NCI-H1417 (cell line): ENCODE results near the gene MYCBPAP.
A peak's percentile ranks its signal among the peaks of the same experiment; 100 is the strongest.

ENCODE experiments used
- DNase-seq, 3 experiments: peaks; one replicate each; lab custom pipeline; 2025; lab: John Stamatoyannopoulos, UW

MYCBPAP gene

DNA sequence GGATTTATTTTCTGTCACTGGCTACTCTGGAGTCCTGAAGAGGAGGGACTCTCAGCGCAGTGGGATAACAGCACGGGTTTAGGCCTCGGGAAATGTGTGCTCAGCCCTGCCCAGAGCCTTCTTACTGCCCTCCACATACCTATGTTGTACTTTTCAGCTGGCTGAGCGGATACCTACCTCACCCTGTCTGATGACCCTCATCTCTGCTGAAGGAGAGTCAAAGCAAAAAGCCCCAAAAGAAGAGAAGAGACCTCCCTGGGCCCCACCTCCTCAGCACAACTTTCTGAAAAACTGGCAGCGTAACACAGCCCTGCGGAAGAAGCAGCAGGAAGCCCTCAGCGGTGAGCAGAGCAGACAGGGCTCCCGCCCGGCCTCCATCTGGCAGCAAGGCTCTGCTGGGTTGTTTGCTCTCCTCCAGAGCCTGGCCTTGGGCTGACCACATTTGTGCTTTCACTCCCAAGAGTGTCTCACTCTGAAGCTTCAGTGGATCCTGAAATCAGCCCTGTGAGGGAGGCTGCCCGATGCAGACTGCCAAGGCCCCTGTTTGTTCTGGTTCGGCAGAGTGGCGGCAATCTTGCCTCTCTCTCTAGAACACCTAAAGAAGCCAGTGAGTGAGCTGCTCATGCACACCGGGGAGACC, 10.3 kb downstream of the MYCBPAP start:
- DNase-seq: peak in 2 of 3 experiments; percentile 26 to 73

DNA sequence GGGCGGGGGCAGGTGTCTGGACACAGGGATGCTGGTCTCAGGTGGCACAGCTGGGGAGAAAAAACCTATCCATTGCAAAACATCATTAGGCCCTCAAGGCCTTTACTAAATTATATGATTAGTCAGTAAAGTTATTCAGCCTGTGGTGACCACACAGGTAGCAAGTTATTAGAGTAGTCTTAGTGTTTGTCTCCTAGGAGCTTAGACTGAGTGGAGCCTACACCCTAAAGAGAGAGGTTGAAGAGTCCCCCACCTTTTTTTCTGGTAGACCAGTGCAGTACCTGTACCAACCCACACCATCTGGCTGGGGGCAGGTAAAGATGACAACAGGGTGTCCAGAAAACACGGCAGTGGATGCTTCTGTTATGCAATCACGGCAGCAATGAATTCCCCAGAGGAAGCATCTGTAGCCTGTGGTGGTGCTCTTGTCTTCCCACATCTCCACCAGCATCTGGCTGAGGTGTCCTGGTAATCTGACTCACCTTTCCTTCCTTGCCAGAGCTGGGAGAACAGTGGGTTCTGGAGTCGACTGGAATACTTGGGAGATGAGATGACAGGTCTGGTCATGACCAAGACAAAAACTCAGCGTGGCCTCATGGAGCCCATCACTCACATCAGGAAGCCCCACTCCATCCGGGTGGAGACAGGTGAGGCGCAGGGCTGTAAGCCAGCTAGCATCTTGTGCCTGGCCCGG, 11.0 kb downstream of the MYCBPAP start:
- DNase-seq: peak in 1 of 3 experiments; percentile 26

DNA sequence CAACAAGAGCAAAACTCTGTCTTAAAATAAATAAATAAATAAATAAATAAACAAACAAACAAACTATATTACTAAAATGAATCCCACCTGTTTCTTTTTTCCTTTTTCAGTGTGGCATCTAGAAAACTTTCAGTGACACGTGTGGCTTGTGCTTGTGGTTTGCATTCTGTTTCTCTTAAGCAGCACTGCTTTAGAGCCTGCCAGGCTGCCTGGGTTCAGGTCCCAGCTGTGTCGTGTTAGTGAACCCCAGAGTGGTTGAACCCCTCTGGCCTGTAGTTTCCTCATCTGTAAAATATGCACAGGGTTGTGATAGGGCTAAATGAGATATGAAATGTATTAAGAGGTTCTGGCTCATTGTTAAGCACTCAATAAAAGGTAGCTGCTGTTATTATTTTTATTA, 12.2 kb downstream of the MYCBPAP start:
- DNase-seq: no peak

DNA sequence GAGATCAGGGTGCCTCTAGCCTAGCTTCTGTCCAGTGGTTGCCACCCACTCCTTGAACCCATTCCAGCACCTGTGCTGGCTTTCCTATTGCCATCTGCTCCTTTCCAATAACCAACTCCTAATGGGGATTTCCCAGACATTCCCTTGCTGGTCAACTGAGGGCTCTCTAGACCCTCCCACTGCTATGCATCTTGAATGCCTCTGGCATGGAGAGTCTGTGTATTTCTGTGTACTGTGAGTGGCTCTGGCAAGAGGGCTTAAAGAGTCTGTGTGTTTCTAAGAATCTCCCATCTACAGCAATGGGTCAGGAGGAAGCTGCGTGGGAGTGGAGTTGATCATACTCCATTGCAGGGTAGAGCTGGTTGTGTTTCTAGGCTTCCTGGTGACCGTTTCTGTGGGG, 13.3 kb downstream of the MYCBPAP start:
- no peak for DNase-seq

DNA sequence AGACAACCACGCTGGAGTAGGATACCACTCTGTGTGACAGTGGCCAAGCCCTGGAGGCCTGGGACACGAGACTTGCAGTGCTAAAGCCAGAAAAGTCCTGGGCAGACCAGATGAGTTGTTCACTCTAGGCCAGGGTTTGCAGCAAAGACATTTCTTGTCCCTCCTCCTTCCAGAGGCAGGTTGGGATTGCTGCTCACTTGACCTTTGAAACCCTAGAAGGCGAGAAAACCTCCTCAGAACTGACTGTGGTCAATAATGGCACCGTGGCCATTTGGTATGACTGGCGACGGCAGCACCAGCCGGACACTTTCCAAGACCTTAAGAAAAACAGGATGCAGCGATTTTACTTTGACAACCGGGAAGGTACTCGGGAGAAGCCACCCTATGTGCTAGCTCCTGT, 14.5 kb downstream of the MYCBPAP start:
- DNase-seq: no peak

DNA sequence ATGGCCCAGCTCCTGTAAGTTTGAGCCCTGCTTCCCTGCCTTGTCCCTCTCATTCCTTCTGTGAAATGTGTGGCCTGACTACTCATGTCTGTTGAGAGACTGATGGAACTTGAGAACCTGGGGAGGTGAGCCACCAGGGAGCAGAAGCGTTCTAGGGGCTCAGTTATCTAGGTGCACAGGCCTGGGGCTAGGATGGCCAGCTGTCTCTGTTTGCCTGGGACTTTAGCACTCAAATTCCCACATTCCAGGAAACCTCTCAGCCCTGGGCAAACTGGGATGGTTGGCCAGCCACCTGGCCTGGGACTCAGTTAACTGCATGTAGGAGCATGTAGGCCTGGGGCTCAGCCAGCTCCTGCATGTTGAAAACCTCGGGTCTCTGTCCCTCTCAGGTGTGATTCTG, 15.0 kb downstream of the MYCBPAP start:
- no peak for DNase-seq

DNA sequence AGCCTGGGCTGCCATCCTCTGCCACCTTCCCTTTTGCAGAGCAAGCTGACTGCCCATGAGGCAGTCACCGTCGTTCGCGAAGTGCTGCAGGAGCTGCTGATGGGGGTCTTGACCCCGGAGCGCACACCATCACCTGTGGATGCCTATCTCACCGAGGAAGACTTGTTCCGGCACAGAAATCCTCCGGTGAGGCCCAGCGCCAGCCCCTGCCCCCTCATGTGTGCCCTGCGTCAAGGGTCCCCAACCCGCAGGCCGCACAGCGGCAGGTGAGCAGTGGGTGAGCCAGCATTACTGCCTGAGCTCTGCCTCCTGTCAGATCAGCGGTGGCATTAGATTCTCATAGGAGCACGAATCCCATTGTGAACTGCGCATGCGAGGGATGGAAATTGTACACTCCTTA, 16.6 kb downstream of the MYCBPAP start:
- no peak for DNase-seq

DNA sequence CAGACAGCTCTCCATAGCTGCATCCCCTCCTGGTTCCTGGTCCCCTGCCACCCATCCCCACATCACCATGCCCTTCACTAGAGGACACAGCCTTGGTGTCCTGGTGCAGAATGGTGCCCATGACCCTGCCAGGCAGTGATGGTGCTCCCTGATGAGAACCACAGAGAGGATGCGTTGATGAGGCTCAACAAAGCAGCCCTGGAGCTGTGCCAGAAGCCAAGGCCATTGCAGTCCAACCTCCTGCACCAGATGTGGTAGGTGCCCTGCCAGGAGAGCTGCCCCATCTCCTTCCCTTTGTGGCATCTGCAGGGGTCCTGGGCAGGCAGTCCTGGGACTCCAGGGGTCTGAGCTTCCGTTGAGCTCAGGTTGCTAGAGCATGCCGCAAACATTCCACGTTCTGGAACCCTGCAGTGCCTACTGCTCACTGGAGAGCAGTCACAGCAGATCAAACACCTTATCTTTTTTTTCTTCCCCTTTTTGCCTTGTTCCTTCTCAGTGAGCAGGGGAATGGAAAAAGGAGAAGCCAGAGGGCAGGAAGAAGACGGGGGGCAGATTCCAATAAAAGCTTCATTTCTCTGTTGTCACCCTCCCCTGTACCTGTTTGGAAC, 19.0 kb downstream of the MYCBPAP start:
- DNase-seq: no peak

DNA sequence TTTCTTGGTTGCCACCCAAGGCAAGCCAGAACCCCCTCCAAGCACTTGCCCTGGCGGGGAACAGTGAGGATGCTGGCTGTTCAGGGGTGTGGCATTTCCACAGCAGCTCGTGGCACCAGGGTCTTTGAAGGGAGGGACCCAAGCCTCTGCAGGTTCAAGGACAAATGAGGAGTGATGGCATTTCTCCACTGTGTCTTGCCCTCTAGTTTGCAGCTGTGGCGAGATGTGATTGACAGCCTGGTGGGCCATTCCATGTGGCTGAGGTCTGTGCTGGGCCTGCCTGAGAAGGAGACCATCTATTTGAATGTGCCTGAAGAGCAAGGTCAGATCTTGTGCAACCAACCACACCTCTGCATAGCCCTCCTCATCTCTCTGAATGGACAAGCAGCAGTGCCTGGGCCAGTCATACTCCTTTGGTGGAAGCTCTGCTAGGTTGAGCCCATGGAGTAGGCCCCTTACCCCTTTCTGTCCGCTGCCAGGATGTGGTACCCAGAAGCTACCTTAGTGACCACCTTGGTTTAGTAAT, 19.8 kb downstream of the MYCBPAP start:
- no peak for DNase-seq

DNA sequence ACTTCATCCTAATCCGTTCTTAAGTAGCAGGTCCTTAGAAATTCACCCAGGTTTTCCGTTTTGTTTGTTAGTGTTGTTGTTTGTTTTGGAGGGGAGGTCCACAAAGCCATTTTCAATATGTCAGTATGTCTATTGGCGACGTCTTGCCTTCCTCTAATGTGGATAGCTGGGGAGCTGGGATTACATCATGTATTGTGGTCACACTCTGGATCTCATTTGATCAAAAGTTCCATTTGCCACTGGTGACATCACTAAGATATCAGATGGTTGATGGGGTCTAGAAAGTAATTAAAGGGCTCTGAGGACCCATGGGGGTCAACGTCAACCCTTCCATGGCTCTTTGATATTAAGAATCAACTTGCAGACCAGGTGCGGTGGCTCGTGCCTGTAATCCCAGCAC, 21.6 kb downstream of the MYCBPAP start:
- no peak for DNase-seq

DNA sequence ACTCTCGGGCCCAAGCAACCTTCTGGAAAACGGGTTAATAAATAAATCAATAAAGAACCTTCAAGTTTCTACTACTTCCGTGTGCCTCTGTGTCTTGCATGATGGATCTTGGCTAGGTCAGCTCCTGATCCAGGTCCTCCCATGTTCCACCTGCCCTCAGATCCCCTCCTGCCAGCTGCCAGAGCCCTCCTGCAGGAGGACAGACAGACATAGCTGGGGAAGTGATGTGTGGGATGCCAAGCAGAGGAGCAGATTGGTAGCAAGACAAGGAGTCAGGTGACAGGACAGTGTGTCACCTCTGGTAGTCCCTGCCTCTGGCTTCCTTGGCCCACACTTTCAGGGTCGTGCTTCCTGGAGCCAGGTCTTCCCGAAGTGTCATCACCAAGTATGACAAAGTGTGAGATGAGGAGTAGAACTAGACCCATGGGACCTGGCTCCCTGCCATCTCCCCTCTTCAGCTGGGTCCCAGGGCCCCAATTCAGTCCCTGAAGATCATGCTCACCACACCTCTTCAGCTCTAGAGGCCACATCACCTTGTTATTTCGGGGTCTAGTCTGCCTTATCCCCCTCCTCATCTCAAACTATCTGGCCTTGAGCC, 23.3 kb downstream of the MYCBPAP start:
- DNase-seq: no peak

DNA sequence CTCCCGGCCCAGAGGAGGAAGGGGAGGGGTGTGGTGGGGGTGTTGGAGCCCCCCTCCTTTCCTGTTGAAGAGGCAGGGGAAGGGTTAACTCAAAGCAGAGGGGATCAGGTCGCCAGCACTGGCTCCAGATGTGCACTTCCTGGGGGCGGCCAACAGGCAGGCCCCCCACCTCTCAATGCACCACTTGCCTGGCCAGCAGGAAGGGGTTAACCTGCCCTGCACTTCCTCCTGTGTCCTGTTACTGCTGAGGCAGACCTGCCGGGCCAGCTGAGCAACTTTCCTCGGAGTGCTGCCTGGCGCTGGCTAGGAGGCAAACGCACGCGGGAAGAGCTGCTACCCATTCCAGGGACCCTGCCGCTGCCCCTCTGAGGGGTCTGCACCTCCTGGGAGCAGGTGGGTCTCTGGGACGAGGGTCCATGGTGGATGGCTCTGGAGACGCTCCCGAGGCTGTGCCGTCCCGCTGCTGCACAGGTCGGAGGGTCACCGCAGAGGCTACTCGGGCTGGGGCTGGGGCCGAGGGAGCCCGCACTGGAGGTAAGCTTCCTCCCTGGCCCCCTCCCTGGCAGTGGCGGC, 24.3 kb downstream of the MYCBPAP start, which contains the start of gene EPN3:
TSS of gene EPN3 (plus strand) at position 284 of the 573 bp plus-strand sequence. CDS start 3,822 bp downstream, outside the sequence.
- peak in 2 of 3 experiments; percentile 45 to 59 for DNase-seq

DNA sequence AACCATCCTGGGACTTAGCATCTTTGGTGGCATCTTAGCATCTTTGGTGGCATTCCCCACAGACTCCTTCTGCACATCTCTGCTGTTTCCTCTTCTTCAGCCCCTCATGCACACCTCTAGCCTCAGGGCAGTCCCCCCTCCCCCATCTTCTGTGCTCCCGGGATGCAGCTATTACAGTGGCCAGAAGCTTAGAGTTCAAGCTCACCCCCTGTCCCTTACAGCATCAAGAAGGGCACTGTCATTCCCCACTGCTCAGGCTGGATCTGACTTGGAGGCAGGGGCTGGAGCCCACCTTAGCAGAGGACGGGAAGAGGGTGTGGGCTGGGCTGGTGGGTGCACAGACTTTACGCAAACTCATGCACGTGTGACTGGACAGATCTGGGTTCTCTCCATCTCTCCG, 24.9 kb downstream of the MYCBPAP start:
- peak in 1 of 3 experiments; percentile 17 for DNase-seq

DNA sequence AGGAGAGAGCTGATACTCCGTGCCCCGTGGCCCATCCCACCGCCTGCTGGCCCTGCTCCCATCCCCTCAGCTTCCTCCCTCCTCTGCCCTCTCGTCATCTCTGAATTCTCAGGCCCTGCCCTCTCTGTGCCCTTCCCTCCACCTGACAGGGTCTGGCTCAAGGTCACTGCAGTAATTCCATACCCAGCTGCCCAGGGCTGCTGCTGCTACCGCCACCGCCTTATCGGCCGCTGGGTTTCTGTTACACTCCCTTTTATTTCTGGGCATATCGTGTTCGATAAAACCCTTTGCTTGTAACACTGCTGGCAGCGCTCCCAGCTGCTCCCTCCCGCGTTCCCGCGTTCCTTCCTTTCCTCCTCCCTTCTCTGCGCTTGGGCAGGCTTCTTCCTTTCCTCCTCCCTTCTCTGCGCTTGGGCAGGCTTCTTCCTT, 25.5 kb downstream of the MYCBPAP start:
- DNase-seq: peak in 1 of 3 experiments; percentile 27

DNA sequence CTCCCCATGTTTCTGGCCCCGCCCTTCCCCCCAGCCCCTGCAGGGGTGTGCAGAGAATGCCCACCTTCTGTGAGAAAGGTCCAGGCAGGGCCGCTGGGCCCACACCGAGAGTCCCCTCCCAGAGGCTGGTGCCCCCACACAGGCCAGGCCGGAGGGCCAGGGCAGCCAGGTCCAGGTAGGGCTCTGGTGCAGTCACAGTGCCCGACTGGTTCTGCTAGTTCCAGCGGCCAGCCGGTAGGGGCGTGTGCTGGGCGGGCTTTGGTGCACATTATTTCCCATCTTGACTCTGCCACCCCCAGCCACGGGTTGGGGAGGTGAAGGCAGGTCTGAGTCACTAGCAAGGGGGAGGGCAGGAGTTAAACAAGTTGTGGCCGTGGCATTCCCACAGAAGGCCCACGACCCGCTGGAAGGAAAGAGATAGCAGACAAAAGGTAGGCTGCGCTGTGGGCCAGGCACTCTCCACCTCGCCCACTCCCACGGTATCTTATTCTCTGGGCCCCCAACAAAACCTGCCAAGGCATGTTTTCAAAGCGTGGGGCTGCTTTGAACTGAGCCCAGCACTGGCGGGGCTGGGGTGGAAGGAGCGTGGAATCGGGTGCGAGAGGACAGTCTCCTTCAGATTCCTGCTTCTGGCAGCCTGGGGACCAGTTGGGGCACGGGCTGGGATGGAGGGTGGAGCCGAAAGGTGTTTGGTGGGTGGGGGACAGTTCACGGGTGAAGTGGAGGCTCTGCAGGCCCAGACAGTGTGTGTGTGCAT, 26.2 kb downstream of the MYCBPAP start:
- no peak for DNase-seq

DNA sequence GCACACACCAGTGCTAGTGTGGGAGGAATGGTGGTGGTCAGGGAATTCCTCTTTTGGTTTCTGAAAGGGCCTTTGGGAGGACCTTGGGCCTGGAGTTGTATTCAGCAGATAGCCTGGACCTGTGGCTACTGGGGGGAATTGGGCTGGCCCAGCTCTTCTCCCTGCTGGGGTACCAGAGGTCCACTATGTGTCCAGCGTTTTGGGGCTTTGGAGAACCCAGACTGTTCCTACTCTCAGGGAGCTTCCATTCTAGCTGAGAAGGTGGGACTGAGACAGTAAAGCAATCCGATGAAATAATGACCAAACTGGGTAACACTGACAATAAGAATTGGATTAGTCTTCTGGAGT, 26.7 kb downstream of the MYCBPAP start:
- no peak for DNase-seq

DNA sequence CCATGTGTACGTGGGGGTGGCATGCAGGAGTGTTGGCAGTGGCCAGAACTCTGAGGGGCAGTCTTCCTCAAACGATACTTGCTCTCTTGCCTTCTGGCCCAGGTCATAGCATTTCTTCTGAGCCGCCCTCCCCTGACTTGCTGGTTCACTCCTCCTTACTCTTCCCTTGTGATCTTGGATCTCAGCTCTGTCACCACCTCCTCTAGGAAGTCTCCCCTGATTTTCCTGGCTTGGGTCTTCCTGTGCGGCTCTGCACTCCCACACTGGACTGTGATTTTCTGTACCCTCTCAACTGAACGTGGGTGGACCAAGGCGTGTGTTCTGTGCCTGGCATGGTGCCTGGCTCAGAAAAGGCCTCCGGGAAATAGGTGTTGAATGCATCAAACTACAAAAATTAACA, 27.2 kb downstream of the MYCBPAP start:
- no peak for DNase-seq

DNA sequence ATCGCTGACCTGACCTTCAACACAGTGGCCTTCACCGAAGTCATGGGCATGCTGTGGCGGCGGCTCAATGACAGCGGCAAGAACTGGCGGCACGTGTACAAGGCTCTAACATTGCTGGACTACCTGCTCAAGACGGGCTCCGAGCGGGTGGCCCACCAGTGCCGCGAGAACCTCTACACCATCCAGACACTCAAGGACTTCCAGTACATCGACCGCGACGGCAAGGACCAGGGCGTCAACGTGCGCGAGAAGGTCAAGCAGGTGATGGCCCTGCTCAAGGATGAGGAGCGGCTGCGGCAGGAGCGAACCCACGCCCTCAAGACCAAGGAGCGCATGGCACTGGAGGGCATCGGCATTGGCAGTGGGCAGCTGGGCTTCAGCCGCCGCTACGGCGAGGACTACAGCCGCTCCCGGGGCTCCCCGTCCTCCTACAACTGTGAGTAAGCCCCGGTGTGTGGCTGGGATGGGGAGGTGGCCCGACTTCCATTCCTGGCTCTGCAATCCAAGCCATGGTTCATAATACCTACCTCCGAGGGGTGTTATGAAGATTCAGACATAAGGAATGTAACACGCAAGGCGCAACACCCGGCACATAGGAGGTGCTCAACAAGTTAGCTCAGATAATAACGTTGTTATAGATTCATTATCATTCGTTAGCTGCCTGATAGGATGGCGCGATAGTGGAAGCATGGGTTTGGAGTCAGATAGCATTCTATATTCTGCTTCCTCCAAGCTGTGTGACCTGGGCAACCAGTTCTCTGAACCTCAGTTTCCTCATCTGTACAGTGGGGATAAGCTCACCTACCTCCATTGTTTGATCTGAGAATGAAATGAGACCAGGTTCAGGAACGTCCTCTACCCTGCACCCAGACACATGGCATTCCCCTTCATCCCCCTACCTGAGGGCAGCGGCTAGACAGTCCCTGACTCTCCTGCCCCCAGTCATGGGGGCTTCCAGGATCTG, 28.7 kb downstream of the MYCBPAP start:
- no peak for DNase-seq

DNA sequence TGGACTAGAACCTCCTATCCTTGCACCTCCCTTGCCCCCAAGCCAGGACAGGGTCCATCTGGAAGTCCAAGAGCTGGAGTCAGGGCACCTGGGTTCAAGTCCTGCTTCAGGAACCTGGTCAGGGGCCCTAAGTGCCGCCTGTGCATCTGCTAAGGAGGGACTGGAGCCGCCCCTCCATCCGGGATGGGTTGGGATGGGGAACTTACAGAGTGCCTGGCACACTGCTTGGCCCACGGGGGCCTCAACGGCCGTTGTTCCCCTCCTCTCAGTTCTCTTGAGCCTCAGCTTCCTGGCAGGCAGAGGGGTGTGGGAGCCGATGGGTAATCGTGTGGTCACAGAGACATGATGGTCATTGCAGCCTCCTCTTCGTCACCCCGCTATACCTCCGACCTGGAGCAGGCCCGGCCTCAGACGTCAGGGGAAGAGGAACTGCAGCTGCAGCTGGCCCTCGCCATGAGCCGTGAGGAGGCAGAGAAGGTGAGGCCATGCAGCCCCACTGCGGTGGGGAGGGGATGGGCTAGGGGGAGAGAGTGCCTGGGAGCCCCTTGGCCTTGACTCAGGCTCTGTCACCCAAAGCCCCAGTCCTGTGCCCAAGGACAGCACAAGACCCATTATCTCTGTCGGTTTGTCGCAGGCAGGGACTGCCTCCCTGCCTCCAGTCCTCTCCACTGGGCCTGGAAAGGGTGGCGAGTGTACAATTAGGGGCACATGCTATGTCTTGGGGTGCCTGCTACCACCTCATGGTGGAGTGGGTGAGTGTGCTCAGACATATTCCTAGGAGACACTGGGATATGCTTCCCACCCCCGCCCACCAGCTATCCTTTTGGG, 29.7 kb downstream of the MYCBPAP start:
- DNase-seq: no peak
